COLO668 (cell line): ENCODE data around the gene CHURC1.

Experiments
- DNase-seq: peaks from one replicate; lab custom pipeline; 2025; ENCODE audit not compliant: unreplicated experiment; lab: John Stamatoyannopoulos, UW

The CHURC1 gene

GRCh38 chr14:64983439-64984310 lies 69.4 kb downstream of the CHURC1 start:
- peak; percentile 42 for DNase-seq
